Measurements from ENCODE around the gene APEH.

The APEH gene

DNA sequence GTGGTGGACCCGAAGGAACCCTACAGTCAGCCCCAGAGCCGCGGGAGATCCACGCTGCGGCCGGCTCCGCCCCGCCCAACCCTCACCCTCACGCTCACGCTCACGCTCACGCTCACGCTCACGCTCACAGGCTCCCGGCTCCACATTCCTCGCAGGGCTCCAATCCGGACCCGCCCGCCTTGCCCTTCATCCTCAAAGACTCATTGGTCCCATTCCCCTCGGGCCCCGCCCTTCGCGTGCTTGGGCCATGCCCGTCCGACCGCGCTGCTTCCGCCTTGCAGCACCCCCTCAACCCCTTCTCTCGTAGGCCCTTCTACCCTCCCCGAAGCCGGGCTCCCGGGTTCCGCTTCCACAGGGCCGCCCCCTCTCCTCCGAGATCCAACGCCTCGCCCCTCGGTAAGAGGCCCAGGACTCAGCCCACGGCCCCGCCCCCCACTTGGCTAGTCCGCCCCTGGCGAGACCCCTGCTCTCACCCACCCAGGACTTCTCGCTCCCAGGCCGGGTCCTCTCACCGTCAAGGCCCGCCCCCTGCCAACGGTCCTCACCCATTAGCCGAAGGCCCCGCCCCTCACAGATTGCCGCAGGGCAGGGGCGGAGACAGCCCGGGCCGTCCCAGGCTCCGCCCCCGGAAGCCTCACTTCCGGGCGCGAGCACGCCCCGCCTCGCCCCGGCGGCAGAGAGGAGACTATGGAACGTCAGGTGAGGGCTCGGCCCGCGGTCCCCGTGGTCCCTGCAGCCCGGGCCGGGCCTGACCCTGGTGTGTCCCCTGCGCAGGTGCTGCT, at the start of gene APEH:
Gene APEH, plus strand, starts transcription at position 637 of the 782 bp plus-strand sequence. Its CDS starts 51 bp downstream, at position 688.
- peak; percentile 100 for DNase-seq

DNA sequence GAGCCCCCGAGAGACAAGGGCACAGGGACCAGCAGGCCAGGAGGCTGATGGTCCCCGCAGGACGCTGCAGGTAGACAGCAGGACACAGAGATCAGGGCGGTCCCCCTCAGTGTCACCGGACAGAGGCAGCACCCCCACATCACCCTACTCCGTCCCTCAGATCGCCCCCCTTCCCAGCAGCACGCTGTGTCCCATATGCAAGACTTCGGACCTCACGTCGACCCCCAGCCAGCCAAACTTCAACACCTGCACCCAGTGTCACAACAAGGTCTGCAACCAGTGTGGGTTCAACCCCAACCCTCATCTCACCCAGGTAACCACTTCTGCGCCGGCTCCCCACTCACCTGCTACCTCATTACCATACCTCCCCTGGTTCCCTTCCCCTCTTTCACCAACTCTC, 49.1 kb upstream of the APEH start:
- DNase-seq, result no peak

DNA sequence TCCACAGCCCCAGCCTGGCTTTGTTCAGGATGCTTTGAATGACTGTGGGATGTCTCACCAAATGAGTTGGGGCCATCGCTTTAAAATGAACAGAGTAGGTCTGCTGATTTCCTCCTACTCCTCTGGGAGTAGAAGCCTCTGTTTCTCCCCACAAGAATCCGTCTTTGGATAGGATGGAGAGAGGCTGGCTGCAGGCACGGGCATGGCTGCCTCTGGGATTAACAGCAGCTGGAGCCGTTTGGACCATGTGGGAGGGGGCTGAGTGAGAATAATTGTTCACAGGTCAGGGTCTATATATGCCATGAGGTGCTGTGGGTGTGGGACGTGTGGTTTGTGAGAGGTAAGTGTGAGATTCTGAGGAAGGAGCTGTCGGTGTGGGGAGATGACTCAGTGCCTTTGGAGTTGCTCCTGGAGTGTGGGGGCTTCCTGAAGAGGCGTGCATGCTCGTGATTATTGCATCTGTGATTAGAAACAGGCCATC, 48.0 kb upstream of the APEH start:
- peak; percentile 15 for DNase-seq

DNA sequence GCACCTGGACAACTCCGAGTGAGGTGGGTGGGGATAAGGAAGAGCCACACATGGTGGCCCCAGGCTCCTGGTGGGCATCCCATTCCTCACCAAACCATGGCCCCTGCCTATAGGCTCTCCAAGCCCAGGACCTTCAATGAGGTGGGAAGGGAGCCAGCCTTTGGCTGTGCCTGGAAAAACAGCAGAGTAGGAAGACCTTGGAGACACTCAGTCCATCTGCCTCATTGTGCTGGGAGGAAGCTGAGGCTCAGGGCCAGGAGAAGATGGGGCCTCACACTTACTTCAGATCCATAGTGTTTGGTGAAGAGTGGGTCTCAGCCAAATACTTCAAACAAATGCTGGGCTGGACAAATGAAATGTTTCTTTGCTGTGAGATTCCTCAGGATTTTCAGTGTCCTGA, 47.4 kb upstream of the APEH start:
- DNase-seq, result no peak

DNA sequence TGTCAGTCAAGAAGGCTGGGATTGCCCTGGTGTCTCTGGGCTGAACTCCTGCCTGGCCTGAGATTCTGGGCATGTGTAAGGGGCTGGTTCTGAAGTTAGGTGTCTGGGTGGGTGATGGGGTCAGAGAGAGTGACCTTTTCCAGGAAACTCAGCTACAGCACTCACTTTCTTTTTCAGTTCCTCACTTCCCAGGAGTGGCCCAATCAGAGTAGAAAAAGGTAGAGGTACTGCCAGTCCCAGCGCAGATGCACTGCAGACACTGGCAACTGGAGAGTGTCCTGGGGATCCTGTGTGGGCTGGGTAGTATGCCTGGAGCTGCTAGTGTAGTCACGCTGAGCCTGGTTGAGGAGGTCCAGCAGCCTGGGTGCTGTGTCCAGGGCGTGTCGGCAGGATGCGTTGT, 46.5 kb upstream of the APEH start:
- DNase-seq, result no peak

DNA sequence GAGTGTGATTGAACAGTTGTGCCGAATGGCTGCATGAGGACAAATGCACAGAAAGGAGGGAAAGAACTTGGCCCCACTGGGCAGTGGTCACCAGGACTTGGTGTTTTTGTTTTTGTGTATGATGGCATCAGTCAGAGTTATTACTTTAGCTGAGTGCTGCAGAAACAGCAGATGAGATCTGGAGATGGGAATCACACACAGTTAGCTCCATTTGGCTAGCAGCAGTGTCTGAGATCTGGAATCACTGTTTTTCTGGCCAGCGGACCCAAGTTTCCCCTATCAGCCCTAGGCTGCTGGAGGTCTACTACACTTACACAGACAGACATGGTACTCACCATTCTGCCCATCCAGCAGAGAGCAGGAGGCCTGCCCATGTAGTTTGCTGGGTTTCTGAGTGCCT, 45.9 kb upstream of the APEH start:
- DNase-seq, result no peak

DNA sequence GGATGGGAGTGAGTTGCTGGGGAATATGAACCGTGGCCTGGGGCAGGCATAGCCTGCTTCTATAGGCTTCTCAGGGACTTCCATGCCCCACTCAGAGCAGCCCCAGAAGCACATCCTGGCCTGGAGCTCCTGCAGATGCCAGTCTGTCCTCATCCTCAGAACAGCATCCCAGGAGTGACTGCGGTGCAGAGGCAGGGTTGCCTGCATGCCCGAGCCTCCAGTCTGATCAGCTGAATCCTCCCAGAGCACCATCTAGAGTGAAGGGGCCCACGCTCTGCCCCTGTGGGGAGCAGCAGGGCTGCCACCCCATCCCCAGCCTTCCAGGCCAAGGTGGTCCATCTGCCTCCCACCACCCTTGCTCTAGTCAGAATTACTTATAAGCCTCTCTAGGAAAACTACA, 44.7 kb upstream of the APEH start:
- DNase-seq, result no peak

DNA sequence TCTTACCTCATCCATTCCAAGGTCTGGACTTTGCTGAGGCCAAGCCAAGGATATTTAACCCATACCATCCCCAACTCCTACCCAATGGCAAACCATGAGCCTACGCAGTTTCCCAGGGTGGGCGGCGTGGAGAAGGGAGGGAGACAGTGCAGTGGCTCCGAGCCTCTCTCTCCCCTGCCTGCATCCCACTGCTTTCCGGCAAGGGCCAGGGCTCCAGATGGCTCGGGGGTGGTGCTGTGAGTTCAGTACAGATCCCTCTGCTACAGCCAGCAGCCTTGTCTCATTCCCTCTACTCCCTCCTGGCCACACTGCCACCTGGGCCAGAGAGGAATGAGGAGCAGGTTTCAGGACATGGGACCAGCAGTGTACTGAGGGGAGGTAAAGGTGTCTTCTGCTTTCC, 44.3 kb upstream of the APEH start:
- DNase-seq, result no peak

DNA sequence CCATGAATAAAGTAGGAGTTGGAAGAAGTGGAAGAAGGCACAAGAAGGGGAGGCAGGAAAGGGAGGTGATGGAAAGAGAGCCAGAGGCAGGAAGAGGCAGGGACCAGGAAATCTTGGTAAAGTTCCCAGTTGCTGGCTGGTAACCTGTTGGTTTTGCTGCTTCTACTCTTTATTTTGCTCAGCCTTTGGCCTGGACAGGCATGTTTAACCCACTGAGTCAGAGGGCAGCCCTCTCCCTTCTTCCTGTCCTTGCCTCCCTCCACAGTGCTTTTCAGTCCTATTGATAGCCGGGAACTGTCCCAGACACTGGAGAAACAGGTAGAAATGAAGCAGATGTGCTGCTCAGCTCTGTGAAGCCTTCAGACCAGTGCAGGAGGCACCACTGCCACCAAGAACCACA, 43.4 kb upstream of the APEH start:
- DNase-seq, result no peak

DNA sequence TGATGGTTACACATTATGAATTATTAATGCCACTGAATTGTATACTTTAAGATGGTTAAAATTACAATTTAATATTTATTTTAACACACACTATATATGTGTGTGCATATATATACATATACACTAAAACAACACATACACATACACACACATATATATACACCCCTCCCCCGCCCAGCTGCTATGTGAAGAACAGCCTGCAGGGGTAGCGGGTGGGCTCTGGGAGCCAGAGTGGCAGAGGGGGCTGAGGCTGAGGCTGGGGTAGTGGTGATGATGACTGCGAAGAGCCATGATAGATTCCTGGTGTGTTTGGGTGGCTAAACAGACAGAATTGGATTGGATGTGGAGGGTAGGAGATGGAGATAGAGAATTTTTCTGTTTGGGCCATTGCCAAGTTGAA, 39.4 kb upstream of the APEH start:
- DNase-seq, result no peak

DNA sequence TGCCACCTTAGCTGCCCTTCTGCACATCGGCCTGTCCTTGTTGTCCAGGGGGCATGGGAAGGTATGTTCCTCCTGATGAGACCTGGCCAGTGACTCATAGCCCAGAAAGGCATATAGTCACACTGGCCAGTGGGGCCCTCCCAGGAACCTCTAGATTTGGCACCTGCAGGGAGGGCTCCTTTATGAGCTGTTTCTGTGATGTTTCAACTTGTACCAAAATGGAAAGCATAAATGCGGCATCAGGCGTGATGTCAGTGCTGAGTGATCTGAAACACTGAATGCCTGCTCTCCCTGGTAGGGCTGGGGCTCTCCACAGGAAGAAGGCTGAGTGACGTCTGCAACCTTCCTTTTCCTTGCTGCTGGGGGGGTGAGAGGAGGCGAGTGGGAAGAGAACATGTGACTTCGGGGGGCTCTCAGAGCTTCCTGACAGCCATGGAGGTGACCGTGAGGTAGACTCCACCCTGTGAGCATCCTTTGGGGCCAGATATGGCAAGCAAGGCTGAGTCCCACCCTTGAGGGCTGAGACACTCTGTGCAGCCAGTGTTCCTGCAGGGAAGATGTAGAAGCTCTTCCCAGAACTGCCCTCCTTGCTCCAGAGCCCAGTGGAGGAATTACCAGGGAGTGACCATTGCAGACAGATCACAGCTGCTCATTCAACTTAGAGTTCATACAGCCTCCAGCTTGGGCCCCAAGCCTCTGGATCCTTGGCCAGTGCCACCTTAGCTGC, 37.1 kb upstream of the APEH start:
- DNase-seq, result no peak

DNA sequence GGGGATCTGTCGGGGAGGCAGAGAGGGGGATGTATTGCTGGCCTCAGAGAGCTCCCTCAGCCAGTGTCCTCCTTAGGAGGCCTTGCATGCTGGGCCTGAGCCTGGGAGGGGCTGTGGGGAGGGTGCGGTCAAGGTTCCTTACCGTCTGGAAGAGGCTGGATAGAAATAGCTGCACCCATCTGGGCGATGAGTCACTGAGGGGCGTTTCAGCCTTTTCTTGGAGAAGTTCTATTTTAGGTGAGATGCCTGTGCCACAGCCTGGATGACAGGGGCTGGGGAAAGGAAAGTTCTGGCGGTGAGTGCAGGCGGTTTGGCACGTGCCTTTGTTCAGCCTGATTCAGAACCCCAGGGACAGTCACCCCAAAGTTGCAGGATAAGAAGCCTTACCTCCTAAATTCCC, 35.7 kb upstream of the APEH start:
- DNase-seq, result no peak

DNA sequence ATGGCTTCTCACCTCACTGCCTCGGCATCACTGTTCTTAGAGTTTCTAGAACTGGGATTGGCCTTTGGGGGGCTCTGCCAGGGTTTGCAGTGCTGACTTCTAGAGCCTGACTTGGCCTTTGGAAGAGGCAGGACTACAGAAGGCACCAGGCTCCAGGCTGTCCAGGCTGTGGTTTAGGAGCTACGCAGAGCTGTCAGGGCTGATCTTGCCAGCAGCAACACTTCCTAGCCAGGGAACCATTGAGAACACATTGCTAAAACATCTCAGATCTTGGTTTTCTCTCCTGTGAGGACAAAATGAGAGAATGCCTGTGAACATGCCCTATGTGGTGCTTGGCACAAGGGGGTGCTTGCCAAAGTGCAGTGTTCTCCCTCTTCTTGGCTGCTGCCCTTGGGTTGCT, 34.6 kb upstream of the APEH start:
- no peak for DNase-seq

DNA sequence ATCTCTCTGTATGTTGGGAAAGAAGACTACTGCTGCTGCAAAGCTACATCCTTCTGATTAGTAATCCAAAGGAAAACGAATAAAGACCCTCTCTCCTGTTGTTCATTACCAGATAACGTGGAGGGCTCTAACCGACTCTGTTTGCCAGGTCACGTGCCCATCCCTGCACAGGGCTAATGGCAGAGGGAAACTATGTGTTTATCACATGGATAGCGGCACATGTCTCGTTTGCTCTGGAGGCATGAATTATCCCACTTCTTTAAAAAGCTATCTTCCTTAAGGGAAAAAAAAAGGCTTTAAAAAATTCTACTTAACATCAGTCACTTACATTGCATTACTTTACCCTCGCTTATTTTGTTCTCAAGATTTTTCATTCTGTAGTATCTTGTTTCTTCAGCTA, 32.9 kb upstream of the APEH start:
- no peak for DNase-seq

DNA sequence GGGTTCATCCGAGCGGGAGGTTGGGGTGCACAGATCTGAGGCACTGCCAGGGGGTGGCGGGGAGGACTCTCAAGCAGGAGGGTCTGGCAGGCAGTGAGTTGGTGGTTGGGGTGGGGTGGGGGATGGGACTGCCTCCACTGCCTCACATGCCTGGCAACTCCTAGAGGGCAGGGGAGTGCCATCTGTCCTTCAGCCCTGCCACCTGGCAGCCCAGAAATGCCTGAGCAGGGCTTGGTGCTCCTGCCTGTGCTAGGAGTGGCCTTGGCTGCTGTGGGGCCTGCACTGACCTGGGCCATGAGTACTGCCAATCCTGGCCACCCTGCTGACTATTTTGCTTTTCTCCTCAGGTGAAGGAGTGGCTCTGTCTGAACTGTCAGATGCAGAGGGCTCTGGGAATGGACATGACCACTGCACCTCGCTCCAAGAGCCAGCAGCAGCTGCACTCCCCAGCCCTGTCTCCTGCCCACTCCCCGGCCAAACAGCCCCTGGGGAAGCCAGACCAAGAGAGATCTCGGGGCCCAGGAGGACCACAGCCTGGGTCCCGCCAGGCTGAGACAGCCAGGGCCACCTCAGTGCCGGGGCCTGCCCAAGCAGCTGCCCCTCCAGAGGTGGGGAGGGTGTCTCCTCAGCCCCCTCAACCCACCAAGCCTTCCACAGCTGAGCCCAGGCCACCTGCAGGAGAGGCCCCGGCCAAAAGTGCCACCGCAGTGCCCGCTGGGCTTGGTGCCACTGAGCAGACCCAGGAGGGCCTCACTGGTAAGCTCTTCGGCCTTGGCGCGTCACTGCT, 32.0 kb upstream of the APEH start:
- DNase-seq, result no peak

DNA sequence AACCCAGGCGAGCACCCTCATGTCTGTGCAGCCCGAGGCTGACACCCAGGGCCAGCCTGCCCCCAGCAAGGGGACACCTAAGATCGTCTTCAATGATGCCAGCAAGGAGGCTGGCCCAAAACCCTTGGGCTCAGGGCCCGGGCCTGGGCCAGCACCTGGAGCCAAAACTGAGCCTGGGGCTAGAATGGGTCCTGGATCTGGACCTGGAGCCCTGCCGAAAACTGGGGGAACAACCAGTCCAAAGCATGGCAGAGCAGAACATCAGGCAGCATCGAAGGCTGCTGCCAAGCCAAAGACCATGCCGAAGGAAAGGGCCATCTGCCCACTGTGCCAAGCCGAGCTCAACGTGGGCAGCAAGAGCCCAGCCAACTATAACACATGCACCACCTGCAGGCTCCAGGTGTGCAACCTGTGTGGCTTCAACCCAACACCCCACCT, 31.4 kb upstream of the APEH start:
- DNase-seq, result no peak

DNA sequence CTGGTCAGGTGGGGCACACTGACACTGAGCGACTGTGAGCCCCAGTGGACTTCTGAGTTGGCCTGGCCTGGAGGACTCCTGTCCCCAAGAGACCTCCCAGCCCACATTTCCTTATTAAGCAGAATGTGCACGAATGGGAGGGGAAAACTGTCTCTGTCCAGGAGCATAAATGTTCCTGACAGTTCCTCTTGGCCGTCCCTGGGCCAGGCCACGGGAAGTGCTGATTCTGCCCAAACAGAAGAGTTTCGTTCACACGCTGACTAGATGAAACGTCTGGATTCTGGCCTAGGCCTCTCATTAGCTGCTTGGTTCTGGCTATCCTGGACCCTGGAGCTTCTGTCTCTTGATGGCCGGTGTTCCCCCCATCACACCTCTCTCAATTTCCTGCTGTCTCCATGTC, 29.5 kb upstream of the APEH start:
- no peak for DNase-seq

DNA sequence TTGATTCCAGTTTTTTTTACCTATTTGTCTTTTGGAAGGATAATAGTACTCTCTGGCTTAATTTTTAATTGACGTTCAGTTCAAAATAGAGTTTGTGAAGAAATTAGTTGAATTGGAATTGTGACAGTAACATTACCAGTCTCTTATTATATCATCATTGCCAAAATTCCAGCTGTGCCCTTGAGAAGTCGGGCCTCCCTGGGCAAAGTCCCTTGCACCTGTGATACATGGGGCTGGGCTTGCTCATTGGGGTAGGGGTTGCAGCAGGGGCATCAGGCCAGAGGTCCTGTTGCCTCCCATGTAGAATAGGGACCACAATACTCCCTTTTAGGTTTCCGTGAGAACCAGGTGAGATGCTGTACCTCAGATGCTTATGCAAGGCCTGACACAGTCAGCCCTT, 27.9 kb upstream of the APEH start:
- no peak for DNase-seq

DNA sequence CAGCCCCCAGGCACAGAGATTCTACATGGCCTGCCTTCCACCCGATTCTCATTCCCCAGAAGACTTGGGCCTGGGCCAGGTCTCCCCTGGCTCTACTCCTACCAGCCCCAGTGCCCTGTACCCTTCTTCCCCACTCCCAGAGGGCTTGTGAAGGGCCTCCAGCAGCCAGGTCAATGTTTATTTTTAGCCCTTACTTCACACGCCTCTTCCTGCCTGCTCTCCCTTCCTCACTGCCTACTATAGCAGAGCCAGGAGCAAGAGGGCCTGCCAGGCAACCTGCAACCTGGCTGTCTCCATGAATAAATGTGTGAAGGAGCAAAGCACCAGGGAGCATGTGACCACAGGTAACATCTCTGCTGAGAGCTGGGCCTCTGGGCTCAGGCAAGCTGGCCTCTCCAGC, 26.4 kb upstream of the APEH start:
- no peak for DNase-seq

DNA sequence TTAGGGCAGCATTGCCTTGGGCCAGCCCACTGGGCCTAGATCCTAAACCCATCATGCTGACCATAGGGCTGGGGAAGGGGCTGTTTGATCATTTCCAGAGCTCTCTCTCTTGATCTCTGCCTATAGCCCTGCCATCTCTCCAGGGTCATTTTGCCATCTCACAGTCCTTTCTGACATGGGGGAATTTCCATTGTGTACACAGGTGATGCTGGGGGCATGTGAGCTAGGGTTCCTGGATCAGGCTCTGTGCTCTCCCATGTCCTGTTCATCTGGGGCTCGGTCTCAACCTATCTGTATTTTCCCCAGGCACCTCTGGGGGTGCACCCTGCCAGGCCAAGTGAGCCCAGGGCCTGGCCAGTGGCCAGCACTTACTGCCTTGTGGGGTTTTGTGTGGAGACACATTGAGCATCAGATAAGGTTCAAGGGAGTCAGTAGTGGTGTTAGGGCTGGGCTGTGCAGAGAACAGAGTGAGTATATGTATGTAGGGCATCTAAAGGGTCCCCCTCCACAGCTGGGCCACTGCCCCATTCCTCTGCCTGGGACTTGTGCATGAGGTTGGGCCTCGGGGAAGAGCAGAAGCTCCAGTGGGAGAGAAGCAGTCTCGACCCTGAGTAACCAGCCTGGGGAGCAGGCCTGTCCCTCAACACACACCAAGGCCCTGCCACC, 25.7 kb upstream of the APEH start:
- no peak for DNase-seq

DNA sequence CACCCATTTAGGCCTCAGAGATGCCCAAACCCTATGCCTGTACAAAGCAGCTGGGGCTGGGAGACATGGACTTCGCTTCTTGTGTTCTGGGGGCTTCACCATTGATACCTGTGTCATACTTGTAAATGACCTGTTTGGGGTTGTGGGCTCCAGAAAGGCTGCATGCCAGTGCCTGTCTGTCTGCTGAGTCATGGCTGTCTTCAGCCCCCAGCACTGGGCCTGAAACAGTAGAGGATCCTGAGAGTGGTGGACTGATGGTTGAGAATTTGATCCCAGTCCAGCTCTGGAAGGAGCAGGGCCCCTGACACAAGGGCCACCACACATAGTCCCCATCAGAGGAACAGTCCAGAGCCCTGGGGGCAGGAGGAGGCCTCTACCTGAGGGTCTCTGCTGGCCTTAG, 24.6 kb upstream of the APEH start:
- DNase-seq, result no peak

DNA sequence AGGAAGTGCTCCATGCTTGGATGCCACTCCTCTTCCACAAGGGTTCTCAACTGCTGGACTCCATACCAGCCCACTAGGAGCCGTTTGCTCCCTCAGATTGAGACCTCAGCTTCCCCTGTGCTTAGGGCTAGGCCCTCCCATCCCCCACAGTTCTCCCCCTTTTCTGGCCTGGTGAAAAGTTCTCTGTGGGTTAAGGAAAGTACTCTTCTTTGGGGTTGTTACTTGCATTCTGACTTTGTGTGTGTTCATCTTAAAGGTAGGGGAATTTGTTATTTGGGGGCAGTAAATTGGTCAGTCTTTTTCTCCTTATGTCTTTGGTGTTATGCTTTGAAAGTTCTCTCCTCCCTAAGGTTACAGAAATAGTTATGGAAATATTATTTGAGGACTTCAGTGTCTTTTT, 24.0 kb upstream of the APEH start:
- no peak for DNase-seq

DNA sequence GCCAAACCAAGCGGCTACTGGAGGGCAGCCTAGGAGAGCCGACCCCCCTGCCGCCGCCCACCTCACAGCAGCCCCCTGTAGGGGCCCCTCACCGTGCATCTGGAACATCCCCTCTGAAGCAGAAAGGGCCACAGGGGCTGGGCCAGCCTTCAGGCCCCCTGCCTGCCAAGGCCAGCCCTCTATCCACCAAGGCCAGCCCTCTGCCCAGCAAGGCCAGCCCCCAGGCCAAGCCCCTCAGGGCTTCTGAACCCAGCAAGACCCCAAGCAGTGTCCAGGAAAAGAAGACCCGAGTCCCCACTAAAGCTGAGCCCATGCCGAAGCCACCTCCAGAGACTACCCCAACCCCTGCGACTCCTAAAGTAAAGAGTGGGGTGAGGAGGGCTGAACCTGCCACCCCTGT, 23.5 kb upstream of the APEH start:
- no peak for DNase-seq
